KMS-11 (cell line): ENCODE results near the gene TIGD3.

ENCODE experiments used
- H2AFZ ChIP-seq: fragments of 200-600 bp; sonication (generic); 2 replicates; pipeline ENCODE4 v1.6.1; 2016; ENCODE audit warnings: antibody characterized with exemption, mixed run types, low read depth
- H3K27ac ChIP-seq: fragments of 200-600 bp; sonication (generic); 2 replicates; pipeline ENCODE4 v1.6.1; 2016; ENCODE audit warnings: mild to moderate bottlenecking, mixed run types
- H3K27me3 ChIP-seq: fragments of 200-600 bp; sonication (generic); 2 replicates; pipeline ENCODE4 v1.6.1; 2017; ENCODE audit warnings: mild to moderate bottlenecking, low read depth, mixed run types, moderate library complexity; ENCODE audit not compliant: insufficient read depth
- H3K36me3 ChIP-seq: fragments of 200-600 bp; sonication (generic); 2 replicates; pipeline ENCODE4 v1.6.1; 2017; ENCODE audit warnings: mild to moderate bottlenecking, mixed run types; ENCODE audit not compliant: insufficient read depth
- H3K4me1 ChIP-seq: fragments of 200-600 bp; sonication (generic); 2 replicates; pipeline ENCODE4 v1.6.1; 2016; ENCODE audit warnings: mild to moderate bottlenecking, low read depth, mixed run types; ENCODE audit not compliant: poor library complexity, severe bottlenecking
- H3K4me2 ChIP-seq: fragments of 200-600 bp; sonication (generic); 2 replicates; pipeline ENCODE4 v1.7.0; 2016; ENCODE audit warnings: mild to moderate bottlenecking, mixed run types
- H3K4me3 ChIP-seq: fragments of 200-600 bp; sonication (generic); IDR thresholded peaks from 2 replicates; pipeline ENCODE4 v1.6.1; 2017; ENCODE audit warnings: low read depth, low read length, mixed read lengths; ENCODE audit not compliant: insufficient read depth
- H3K79me2 ChIP-seq: fragments of 200-600 bp; sonication (generic); 2 replicates; pipeline ENCODE4 v1.6.1; 2016; ENCODE audit warnings: low read depth, mixed run types; ENCODE audit not compliant: insufficient read depth
- H3K9ac ChIP-seq: fragments of 200-600 bp; sonication (generic); 2 replicates; pipeline ENCODE4 v1.6.1; 2016; ENCODE audit warnings: mild to moderate bottlenecking, mixed run types
- H4K20me1 ChIP-seq: fragments of 200-600 bp; sonication (generic); 2 replicates; pipeline ENCODE4 v1.6.1; 2016; ENCODE audit warnings: mild to moderate bottlenecking, mixed run types; ENCODE audit not compliant: insufficient read depth
- CTCF ChIP-seq: fragments of 200-600 bp; sonication (generic); conservative IDR thresholded peaks from 2 replicates; pipeline ENCODE4 v1.6.1; 2017; ENCODE audit warnings: low read depth, mild to moderate bottlenecking, antibody characterized with exemption, low read length, moderate library complexity, mixed read lengths

The TIGD3 gene

GRCh38 chr11:65311170-65311678 is 43.3 kb upstream of the TIGD3 start:
- Histone ChIP-seq H2AFZ (no peak overlapping the region), H4K20me1 (no peaks in the 10 kb centered on the region), H3K27ac (no peak overlapping the region), H3K4me3 (no peak overlapping the region), H3K4me1 (peaks cover 15% of the 10 kb centered on the region), H3K4me2 (no peak overlapping the region), H3K9ac (no peak overlapping the region), H3K36me3 (no peaks in the 10 kb centered on the region), H3K79me2 (no peaks in the 10 kb centered on the region), H3K27me3 (peaks cover 4% of the 10 kb centered on the region; the same call in 1 of the 2 replicates)
- no peak for TF ChIP-seq CTCF

DNA sequence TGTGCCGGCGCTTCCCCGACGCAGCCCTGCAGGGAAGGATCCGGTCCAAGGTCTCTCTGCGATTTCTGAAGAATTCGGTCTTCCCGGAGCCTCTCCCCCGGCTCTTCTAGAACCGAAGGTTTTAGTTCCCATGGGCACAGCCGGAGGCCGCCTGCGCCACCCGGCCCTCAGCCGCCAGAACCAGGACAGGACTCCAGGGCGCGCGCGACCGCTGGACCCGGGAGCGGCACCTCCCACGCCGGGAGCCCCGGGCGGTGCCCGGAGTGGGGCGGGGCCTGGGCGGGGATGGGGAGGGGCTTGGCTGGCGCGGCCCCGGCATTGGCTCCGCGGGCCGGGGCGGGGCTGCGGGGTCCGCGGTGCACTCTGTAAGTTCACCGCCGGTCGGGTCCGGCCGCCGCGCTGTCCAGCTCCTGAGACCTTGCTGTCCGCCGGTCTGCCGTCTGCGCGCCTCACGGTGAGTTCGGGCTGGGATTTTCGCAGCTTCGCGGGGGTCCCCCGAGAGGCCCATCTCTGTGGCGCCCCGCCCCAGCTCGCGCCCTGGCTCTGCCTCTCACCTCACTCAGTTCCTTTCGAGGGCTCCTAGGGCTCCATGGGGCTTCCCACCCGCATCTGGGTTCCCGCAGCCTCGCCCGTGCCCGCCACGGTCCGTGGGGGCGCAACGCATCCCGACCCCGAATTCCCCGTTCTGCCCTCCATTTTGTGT is 39.9 kb upstream of the TIGD3 start, which contains the start of gene CDC42EP2:
TSS of gene CDC42EP2 (plus strand) at position 366 of the 703 bp plus-strand sequence. CDS start 6,033 bp downstream, outside the sequence.
- TF ChIP-seq CTCF, result no peak
- no peaks in the 10 kb centered on the region for H3K36me3 ChIP-seq
- H3K9ac ChIP-seq, result peak within 1 kb of the TSS; percentile 77
- peaks cover 4% of the 10 kb centered on the region; the same call in 1 of the 2 replicates for H3K27me3 ChIP-seq
- peak within 1 kb of the TSS; percentile 79 for H2AFZ ChIP-seq
- peaks cover 19% of the 10 kb centered on the region for H3K4me1 ChIP-seq
- no peaks in the 10 kb centered on the region for H4K20me1 ChIP-seq
- H3K4me2 ChIP-seq, result peak within 1 kb of the TSS; percentile 95
- peak within 1 kb of the TSS; percentile 36 for H3K27ac ChIP-seq
- H3K4me3 ChIP-seq, result no peak within 1 kb of the TSS
- no peaks in the 10 kb centered on the region for H3K79me2 ChIP-seq

GRCh38 chr11:65315204-65315865 is 39.2 kb upstream of the TIGD3 start:
- Histone ChIP-seq H3K4me3 (no peak overlapping the region), H3K36me3 (no peaks in the 10 kb centered on the region), H2AFZ (peak overlapping the region; percentile 79), H3K27me3 (peaks cover 4% of the 10 kb centered on the region; the same call in 1 of the 2 replicates), H3K9ac (peak overlapping the region; percentile 77), H3K27ac (peak overlapping the region; percentile 36), H4K20me1 (no peaks in the 10 kb centered on the region), H3K4me1 (peaks cover 13% of the 10 kb centered on the region), H3K4me2 (peak overlapping the region; percentile 95), H3K79me2 (no peaks in the 10 kb centered on the region)
- peak; percentile 93 for TF ChIP-seq CTCF

- peak overlapping the region; percentile 77; the same call in 1 of the 2 replicates for H3K9ac ChIP-seq
These were observed 38.7 kb upstream of the TIGD3 start for GRCh38 chr11:65315866-65316226.

More at GRCh38 chr11:65315866-65316226, 38.7 kb upstream of the TIGD3 start:
- no peaks in the 10 kb centered on the region for H3K79me2 ChIP-seq
- H3K4me3 ChIP-seq, result no peak overlapping the region
- peaks cover 13% of the 10 kb centered on the region for H3K4me1 ChIP-seq
- no peaks in the 10 kb centered on the region for H4K20me1 ChIP-seq
- peaks cover 4% of the 10 kb centered on the region; the same call in 1 of the 2 replicates for H3K27me3 ChIP-seq
- peak; percentile 67 for TF ChIP-seq CTCF
- no peak overlapping the region for H3K27ac ChIP-seq
- H2AFZ ChIP-seq, result peak overlapping the region; percentile 79
- H3K36me3 ChIP-seq, result no peaks in the 10 kb centered on the region
- H3K4me2 ChIP-seq, result peak overlapping the region; percentile 95
